Measurements from ENCODE around the gene LAMP2.

DNA sequence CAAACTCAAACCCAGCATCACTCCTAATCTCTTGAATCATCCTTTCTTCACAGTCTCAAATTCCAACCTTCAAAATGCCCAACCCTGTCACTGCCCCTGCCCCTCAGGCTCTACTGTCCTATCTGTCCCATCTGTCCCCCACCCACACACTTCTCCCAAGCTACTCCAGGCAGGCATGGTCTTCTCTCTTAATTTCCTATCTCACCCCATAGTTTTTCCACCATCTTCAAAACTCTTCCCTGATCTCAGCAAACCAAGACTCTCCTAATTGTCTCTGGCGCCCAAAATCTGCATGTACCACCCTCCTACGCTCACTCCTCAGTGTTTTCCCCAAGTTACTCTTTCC lies 644 bp downstream of the LAMP2 start:
- no peak for TF ChIP-seq POLR2A (IDR thresholded peaks at IDR 0.05)
- TF ChIP-seq, protein P1, sequence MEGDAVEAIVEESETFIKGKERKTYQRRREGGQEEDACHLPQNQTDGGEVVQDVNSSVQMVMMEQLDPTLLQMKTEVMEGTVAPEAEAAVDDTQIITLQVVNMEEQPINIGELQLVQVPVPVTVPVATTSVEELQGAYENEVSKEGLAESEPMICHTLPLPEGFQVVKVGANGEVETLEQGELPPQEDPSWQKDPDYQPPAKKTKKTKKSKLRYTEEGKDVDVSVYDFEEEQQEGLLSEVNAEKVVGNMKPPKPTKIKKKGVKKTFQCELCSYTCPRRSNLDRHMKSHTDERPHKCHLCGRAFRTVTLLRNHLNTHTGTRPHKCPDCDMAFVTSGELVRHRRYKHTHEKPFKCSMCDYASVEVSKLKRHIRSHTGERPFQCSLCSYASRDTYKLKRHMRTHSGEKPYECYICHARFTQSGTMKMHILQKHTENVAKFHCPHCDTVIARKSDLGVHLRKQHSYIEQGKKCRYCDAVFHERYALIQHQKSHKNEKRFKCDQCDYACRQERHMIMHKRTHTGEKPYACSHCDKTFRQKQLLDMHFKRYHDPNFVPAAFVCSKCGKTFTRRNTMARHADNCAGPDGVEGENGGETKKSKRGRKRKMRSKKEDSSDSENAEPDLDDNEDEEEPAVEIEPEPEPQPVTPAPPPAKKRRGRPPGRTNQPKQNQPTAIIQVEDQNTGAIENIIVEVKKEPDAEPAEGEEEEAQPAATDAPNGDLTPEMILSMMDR (IDR thresholded peaks at IDR 0.05): no peak

Measured in body of pancreas (tissue), 4 donors.